Measurements from ENCODE around the gene ZNF557. TPM values are rescaled to one million over a fixed set of nuclear protein-coding genes. Genes with fewer than 3 reads are reported as not detected.

The ZNF557 gene
- total RNA-seq, 1 donor from 2014 or later: 53.0 TPM

DNA sequence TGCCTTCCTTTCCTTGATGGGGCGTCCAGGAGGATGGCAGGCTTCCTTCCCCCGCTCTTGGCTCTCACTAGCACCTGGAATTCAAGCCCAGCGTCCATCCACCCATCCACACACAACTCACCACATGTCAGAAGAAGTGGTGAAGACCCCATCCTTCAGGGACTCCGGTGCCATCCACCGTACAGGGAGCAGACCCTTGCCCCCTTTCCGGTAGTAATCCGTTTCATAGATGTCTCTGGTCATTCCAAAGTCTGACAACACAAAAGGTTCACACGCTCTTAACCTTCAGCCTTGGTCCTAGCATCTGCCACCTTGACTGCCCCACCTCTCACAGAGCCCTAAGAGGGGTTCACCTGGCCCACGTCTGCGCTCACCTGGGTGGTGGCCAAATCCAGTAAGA is 51.0 kb downstream of the ZNF557 start:
- DNase-seq (ENCODE audit: low spot score in 2 of 2) (no peak), FAIRE-seq (no peak)

DNA sequence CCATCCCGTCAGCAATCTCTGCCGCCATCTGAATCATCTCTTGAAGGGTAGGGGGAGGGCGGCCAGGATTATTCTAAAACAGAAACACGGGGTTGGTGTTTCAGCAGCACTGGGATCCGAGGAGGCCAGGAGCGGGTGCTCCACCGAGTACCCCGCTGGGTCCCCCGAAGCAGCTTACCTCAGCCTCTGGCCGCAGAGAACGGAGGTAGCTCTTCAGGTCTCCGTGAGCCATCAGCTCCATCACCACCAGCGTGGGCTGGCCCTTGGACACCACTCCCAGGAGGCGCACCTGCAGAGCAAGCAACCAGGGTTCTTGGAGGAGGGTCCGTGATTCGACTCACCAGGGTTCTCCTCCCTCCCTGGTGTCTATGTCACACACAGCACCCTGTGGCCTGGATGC is 53.2 kb downstream of the ZNF557 start:
- no peak for FAIRE-seq
- DNase-seq (ENCODE audit: low spot score in 2 of 2): no peak

DNA sequence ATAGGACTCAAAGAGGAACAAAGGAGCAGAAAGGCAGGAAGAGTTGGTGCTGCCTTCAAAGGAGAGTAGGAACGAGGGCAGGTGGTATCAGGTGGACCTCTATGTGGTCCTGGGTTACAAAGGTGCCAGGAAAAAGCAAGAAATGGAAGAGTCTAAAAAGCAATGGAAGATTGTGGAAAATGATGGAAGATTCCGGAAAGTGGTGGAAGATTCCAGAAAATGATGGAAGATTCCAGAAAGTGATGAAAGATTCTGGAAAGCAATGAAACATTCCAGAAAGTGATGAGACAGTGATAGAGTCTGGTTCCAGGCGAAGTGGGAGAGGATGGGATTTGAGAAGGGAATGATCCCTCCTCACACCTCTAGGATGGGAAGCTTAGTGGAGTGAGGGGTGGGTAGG is 55.3 kb downstream of the ZNF557 start:
- FAIRE-seq: no peak
- DNase-seq (ENCODE audit: low spot score in 2 of 2): no peak

DNA sequence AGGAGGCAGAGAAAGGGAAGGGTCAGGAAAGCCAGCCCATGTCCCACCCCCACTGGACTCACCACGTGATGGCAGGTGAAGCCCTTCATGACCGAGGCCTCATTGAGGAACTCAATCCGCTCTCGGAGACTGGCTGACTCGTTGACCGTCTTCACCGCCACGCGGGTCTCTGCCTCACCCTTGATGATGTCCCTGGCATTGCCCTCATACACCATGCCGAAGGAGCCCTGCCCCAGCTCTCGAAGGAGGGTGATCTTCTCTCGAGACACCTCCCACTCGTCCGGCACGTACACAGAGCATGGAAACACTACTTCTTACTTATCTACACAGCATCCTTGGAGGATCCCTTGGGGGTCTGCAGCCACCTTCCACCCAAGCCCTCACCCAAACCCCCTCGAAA is 55.7 kb downstream of the ZNF557 start:
- DNase-seq (ENCODE audit: low spot score in 2 of 2) (no peak), FAIRE-seq (no peak)

DNA sequence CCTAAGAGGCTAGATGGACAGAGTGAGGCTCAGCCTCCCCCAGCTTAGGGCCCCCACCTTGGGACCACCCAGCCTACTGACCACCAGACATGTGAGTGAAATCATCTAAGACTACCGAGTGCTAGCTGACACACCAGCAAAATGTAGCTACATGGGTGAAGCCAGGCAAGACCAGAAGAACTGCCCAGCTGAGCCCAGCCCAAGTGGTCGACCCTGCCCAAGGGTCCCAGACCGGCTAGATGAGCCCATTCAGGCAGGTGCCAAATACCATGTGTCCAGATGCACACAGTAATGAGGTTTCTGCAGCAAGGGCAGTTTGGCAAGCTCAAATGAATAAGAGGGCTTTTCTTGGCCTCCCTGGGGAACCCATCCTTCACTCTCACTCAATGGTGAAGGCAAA is 56.6 kb downstream of the ZNF557 start:
- DNase-seq (ENCODE audit: low spot score in 2 of 2) (no peak), FAIRE-seq (no peak)

DNA sequence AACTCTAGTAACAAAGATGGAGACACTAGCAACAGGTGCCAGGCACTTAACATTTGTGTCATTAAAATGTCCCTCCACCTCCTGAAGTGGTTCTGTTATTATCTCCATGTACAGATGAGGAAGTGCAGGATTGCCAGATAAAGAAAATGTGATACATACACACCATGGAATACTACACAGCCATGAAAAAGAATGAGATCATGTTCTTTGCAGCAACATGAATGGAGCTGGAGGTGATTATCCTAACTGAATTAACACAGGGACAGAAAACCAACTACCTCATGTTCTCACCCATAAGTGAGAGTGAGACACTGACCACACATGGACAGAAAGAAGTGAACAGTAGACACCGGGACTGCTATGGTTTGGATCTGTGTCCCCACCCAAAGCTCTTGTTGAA is 60.5 kb downstream of the ZNF557 start:
- DNase-seq (ENCODE audit: low spot score in 2 of 2): no peak
- FAIRE-seq: no peak

DNA sequence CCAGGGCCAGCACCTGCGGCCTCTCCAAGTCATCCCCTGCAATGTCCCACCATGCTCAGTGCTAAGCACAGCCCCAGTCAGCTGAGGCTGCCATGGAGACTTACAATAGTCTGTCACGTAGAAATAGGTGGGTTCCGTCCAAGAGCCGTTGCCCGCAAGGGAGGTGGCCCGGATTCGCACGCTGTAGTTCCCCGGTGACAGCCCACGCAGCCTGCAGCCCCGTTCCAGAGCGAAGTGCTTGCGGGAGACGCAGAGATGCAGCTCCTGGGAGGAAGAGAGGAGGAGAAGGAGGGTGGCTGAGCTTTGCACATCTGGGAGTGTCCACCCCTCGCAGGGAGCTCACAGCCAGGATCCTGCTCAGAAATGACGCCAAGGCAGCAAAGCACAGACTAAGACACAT is 62.6 kb downstream of the ZNF557 start:
- DNase-seq (ENCODE audit: low spot score in 2 of 2) (no peak), FAIRE-seq (no peak)

DNA sequence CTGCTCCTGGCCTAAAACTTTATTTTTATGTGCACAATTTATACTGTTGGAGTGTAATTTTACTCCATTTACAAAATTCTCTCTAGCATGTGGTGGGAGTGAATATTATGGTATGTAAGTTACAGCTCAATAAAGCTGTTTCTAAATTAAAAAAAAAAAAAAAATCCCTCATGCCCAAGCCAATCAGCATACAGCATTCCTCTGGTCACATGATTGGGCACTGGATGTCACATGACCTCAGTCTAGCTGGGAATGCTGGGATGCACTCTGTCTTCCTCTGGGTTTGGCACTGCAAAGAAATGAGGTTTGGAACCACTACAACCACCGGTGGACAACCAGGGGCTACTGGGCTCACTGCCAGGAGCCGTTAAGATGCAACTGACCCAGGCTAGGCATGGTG is 67.6 kb downstream of the ZNF557 start:
- DNase-seq (ENCODE audit: low spot score in 2 of 2): no peak
- no peak for FAIRE-seq

Other genes with a start within 250 kb of the ZNF557 start
- not detected for gene ADGRE1, start 182.1 kb upstream of the ZNF557 start, total RNA-seq
- gene MBD3L2B, start 48.3 kb upstream of the ZNF557 start, total RNA-seq: not detected
- gene MBD3L5, start 39.1 kb upstream of the ZNF557 start, total RNA-seq: not detected
- not detected for gene MBD3L4, start 29.5 kb upstream of the ZNF557 start, total RNA-seq
- gene MBD3L2, start 20.4 kb upstream of the ZNF557 start, total RNA-seq: not detected
- not detected for gene MBD3L3, start 11.0 kb upstream of the ZNF557 start, total RNA-seq
- 93.3 TPM for gene INSR, start 224.7 kb downstream of the ZNF557 start, total RNA-seq

All from frontal cortex (tissue), 4 donors.